ENCODE data around the gene SLC10A3.

DNA sequence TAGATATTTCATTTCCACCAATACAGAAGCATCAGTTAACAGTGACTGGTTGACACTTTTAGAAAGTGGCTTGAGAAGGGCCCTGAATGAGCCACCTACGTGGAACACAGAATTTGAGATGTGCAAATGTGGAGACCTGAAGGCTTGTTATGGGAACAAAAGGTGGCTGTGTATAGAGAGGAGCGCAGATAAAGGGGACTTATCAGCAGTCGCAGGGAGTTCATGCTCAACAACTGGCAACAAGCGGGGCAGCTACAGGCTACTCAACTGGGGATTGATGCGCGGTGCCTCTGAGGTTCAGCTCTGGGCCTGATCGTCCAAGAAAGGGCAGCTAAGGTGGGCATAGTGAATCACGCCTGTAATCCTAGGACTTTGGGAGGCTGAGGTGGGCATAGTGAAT is 29.0 kb upstream of the SLC10A3 start:
- no peak for TF ChIP-seq GATA2 (IDR thresholded peaks at IDR 0.05; ENCODE audit: low read depth, low read length)
- no peak for TF ChIP-seq GATA3 (IDR thresholded peaks at IDR 0.05; ENCODE audit: low read depth, low read length)

All from SH-SY5Y (cell line).